Measurements from ENCODE around the gene VWA5B2. TPM values are rescaled to one million over a fixed set of nuclear protein-coding genes. Genes with fewer than 3 reads are reported as not detected.

Gene VWA5B2
- not detected for total RNA-seq
- polyA plus RNA-seq: 0.07 TPM
- long read RNA-seq, donor 1: 0 reads
- long read RNA-seq, donor 2: 0 reads
- long read RNA-seq, donor 3: 0 reads
- long read RNA-seq, donor 4: 0 reads

DNA sequence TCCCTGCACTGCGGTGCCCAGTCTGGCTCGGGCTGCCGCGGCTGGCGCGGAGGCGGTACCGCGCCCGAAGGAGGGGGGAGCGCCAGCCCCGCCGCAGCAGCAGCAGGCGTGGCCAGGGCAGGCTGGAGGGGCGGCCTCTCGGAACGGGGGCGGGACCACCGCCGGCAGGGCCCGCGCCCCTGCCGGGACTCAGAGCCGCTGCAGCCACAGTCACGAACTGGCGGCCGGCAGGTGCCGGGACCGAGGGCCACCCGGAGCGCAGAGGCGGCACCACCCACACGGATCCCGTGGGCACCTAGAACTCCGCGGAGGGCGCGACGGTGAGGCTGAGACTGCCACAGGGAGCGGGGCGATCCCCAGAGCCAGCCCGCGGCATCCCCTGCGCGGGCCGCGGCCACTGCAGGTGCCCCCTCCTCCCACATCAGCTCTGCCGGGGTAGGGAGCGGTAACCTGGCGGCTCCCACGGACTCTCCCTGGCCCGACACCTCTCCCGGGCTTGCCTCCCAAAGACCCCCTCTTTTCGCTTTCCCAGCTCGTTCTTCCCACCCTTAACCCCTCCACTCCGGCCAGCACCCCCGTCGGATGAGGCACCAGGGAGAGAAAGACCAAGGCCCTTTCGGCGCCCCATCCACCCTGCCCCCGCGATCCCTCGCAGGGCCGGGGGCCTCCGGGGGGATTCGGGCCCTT is at the start of gene VWA5B2:
Gene VWA5B2 (plus strand): TSS at position 192 of the 687 bp plus-strand sequence. CDS start 944 bp downstream, outside the sequence.
- Histone ChIP-seq H3K9me3 (ENCODE audit: control insufficient read depth, low read length) (no peaks in the 10 kb centered on the region), H3K27ac (ENCODE audit: low read length) (no peak within 1 kb of the TSS), H3K4me1 (ENCODE audit: control insufficient read depth, insufficient read depth, low read length) (no peaks in the 10 kb centered on the region), H3K4me3 (ENCODE audit: low read length) (peak within 1 kb of the TSS; percentile 50), H3K27me3 (ENCODE audit: control insufficient read depth, insufficient read depth) (no peaks in the 10 kb centered on the region)
- WGBS: under 1% methylated on average over 66 of the region's 66 CpGs
- DNase-seq (peak; percentile 70 to 87 (median 86)), ATAC-seq (peak; percentile 94 to 96)
- intact Hi-C loops (cut with DNase I): loop anchor here in 2 of 4 donors (5.0 to 10.0 kb wide), 3 partner anchors 58 to 85 kb away; partner anchors contain the start of gene PSMD2 (in 1 of the 2)

GRCh38 chr3:184180165-184180564 is 49.2 kb upstream of the VWA5B2 start:
- peak in 2 of 3 donors; percentile 0 to 29 for DNase-seq
- H3K9me3 ChIP-seq (ENCODE audit: control insufficient read depth, low read length): no peaks in the 10 kb centered on the region
- H3K27me3 ChIP-seq (ENCODE audit: control insufficient read depth, insufficient read depth): no peaks in the 10 kb centered on the region
- peaks cover 6% of the 10 kb centered on the region for H3K4me1 ChIP-seq (ENCODE audit: control insufficient read depth, insufficient read depth, low read length)
- 86% methylated on average over 6 of the region's 6 CpGs for WGBS
- ATAC-seq: no peak
- H3K27ac ChIP-seq (ENCODE audit: low read length): no peak overlapping the region
- H3K4me3 ChIP-seq (ENCODE audit: low read length): no peak overlapping the region
- intact Hi-C loops (cut with DNase I): loop anchor here in 1 of 4 donors (10.0 kb wide), 1 partner anchor 115 kb away; the partner anchor contains the start of gene PSMD2

DNA sequence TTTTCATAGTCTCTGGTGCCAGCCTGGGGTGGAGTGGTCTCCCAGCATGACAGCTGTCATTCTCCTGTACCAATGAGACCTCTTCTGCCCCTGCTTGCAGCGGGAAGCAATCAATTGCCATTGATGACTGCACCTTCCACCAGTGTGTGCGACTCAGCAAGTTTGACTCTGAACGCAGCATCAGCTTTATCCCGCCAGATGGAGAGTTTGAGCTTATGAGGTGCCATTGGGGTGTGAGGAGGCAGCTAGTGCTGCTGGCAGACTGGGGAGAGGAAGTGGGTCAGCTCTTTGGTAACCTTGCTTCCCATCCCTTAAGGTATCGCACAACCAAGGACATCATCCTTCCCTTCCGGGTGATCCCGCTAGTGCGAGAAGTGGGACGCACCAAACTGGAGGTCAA is 47.8 kb upstream of the VWA5B2 start:
- ATAC-seq (no peak), DNase-seq (peak in 2 of 3 donors; percentile 9 to 41)
- H3K9me3 ChIP-seq (ENCODE audit: control insufficient read depth, low read length): no peaks in the 10 kb centered on the region
- H3K27me3 ChIP-seq (ENCODE audit: control insufficient read depth, insufficient read depth): no peaks in the 10 kb centered on the region
- no peak overlapping the region for H3K27ac ChIP-seq (ENCODE audit: low read length)
- no peak overlapping the region for H3K4me3 ChIP-seq (ENCODE audit: low read length)
- intact Hi-C loops (cut with DNase I): loop anchor here in 1 of 4 donors (10.0 kb wide), 1 partner anchor 113 kb away; the partner anchor contains the start of gene PSMD2
- H3K4me1 ChIP-seq (ENCODE audit: control insufficient read depth, insufficient read depth, low read length): peaks cover 8% of the 10 kb centered on the region
- 94% methylated on average over 9 of the region's 9 CpGs for WGBS

DNA sequence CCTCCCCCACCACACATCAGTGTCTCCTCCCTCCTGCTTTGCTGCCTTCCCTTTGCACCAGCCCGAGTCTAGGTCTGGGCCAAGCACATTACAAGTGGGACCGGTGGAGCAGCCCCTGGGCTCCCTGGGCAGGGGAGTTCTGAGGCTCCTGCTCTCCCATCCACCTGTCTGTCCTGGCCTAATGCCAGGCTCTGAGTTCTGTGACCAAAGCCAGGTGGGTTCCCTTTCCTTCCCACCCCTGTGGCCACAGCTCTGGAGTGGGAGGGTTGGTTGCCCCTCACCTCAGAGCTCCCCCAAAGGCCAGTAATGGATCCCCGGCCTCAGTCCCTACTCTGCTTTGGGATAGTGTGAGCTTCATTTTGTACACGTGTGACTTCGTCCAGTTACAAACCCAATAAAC is 45.7 kb upstream of the VWA5B2 start:
- H3K27ac ChIP-seq (ENCODE audit: low read length): no peak overlapping the region
- ATAC-seq (no peak), DNase-seq (peak in 1 of 3 donors; percentile 43)
- peaks cover 2% of the 10 kb centered on the region for H3K4me1 ChIP-seq (ENCODE audit: control insufficient read depth, insufficient read depth, low read length)
- no peak overlapping the region for H3K4me3 ChIP-seq (ENCODE audit: low read length)
- no peaks in the 10 kb centered on the region for H3K27me3 ChIP-seq (ENCODE audit: control insufficient read depth, insufficient read depth)
- WGBS: 76% methylated on average over 5 of the region's 5 CpGs
- no peaks in the 10 kb centered on the region for H3K9me3 ChIP-seq (ENCODE audit: control insufficient read depth, low read length)
- intact Hi-C loops (cut with DNase I): loop anchor here in 1 of 4 donors (10.0 kb wide), 1 partner anchor 111 kb away; the partner anchor contains the start of gene PSMD2

GRCh38 chr3:184184546-184185230 is 44.7 kb upstream of the VWA5B2 start:
- 95% methylated on average over 18 of the region's 18 CpGs for WGBS

DNA sequence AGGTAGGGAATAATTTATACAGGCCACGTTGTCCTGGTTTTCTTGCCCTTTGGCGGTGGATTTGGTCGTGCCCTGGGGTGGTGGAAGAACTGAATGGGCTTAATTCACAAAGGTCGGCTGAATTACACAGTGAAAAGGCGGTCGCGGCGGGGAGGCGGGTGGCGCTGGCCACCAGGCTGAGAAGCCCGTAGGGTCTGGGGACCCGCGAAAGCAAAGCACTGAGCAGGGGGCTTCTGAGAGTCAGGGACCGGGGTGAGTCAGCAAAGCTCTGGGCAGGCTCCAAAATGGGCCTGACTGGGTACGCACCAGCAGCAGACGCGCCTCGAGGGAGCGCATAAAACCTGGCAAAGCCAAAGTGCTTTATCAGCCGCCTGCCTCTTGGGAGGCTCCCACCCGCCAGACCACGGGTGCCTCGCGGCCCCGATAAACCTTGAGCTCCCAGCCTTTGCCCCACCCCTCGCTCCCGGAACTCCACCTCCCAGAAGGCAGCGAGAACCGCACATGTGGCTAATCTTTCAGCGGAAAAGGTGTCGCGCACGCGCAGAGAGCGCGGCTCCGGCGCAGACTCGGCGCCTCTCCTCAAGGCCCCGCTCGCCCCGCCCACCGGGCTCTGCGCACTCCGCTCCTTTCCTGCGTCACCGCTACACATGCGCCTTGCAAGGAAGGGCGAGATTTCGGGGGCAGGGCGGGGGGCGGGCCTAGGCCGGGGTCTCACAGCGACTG is 43.8 kb upstream of the VWA5B2 start:
- WGBS: 2% methylated on average over 55 of the region's 55 CpGs
- Histone ChIP-seq H3K4me3 (ENCODE audit: low read length) (peak overlapping the region; percentile 85), H3K27ac (ENCODE audit: low read length) (peak overlapping the region; percentile 91), H3K4me1 (ENCODE audit: control insufficient read depth, insufficient read depth, low read length) (peaks cover 2% of the 10 kb centered on the region), H3K27me3 (ENCODE audit: control insufficient read depth, insufficient read depth) (no peaks in the 10 kb centered on the region), H3K9me3 (ENCODE audit: control insufficient read depth, low read length) (no peaks in the 10 kb centered on the region)
- DNase-seq (peak; percentile 100), ATAC-seq (peak; percentile 98)
- intact Hi-C loops (cut with DNase I): loop anchor here in 2 of 4 donors (5.0 to 10.0 kb wide), 2 partner anchors 38 to 109 kb away; partner anchors contain the start of gene PSMD2 (in 1 of the 2)

More at GRCh38 chr3:184184546-184185230, 44.7 kb upstream of the VWA5B2 start:
- Histone ChIP-seq H3K27me3 (ENCODE audit: control insufficient read depth, insufficient read depth) (no peaks in the 10 kb centered on the region), H3K27ac (ENCODE audit: low read length) (no peak overlapping the region), H3K9me3 (ENCODE audit: control insufficient read depth, low read length) (no peaks in the 10 kb centered on the region), H3K4me1 (ENCODE audit: control insufficient read depth, insufficient read depth, low read length) (peaks cover 2% of the 10 kb centered on the region), H3K4me3 (ENCODE audit: low read length) (no peak overlapping the region)
- intact Hi-C loops (cut with DNase I): loop anchor here in 2 of 4 donors (5.0 to 10.0 kb wide), 2 partner anchors 37 to 110 kb away; partner anchors contain the start of gene PSMD2 (in 1 of the 2)
- DNase-seq: no peak
- no peak for ATAC-seq

GRCh38 chr3:184186184-184186901 is 43.0 kb upstream of the VWA5B2 start, which contains the start of gene ABCF3:
Gene ABCF3, plus strand, starts transcription at chr3:184186199. Its CDS starts 9 bp downstream, at chr3:184186208.
- intact Hi-C loops (cut with DNase I): loop anchor here in 2 of 4 donors (5.0 to 10.0 kb wide), 2 partner anchors 39 to 108 kb away; partner anchors contain the start of gene PSMD2 (in 1 of the 2)
- H3K4me1 ChIP-seq (ENCODE audit: control insufficient read depth, insufficient read depth, low read length): peaks cover 2% of the 10 kb centered on the region
- no peaks in the 10 kb centered on the region for H3K27me3 ChIP-seq (ENCODE audit: control insufficient read depth, insufficient read depth)
- H3K27ac ChIP-seq (ENCODE audit: low read length): peak within 1 kb of the TSS; percentile 91
- peak within 1 kb of the TSS; percentile 85 for H3K4me3 ChIP-seq (ENCODE audit: low read length)
- H3K9me3 ChIP-seq (ENCODE audit: control insufficient read depth, low read length): no peaks in the 10 kb centered on the region
- ATAC-seq (peak; percentile 30 to 49), DNase-seq (peak in 2 of 3 donors; percentile 77 to 79)
- under 1% methylated on average over 45 of the region's 45 CpGs for WGBS

GRCh38 chr3:184186902-184187207 is 42.5 kb upstream of the VWA5B2 start:
- intact Hi-C loops (cut with DNase I): loop anchor here in 2 of 4 donors (5.0 to 10.0 kb wide), 2 partner anchors 40 to 108 kb away; partner anchors contain the start of gene PSMD2 (in 1 of the 2)
- peak overlapping the region; percentile 85 for H3K4me3 ChIP-seq (ENCODE audit: low read length)
- no peaks in the 10 kb centered on the region for H3K27me3 ChIP-seq (ENCODE audit: control insufficient read depth, insufficient read depth)
- WGBS: 16% methylated on average over 3 of the region's 3 CpGs
- DNase-seq: no peak
- ATAC-seq: no peak
- H3K4me1 ChIP-seq (ENCODE audit: control insufficient read depth, insufficient read depth, low read length): peaks cover 2% of the 10 kb centered on the region
- H3K27ac ChIP-seq (ENCODE audit: low read length): no peak overlapping the region
- no peaks in the 10 kb centered on the region for H3K9me3 ChIP-seq (ENCODE audit: control insufficient read depth, low read length)

DNA sequence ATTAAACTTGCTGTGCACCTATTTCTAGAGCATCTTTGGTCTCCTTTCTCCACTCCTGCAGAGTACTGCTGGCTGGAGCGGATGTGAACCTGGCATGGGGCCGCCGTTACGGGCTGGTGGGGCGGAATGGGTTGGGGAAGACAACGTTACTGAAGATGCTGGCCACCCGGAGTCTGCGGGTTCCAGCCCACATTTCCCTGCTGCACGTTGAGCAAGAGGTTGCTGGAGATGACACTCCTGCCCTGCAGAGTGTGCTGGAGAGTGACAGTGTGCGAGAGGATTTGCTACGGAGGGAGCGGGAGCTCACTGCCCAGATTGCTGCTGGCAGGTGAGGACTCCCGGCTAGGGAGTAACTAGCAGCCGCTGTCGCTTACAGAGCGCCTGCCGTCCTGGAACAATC is 41.3 kb upstream of the VWA5B2 start:
- DNase-seq (no peak), ATAC-seq (no peak)
- WGBS: 87% methylated on average over 17 of the region's 17 CpGs

More for the DNA sequence above, 41.3 kb upstream of the VWA5B2 start:
- Histone ChIP-seq H3K27me3 (ENCODE audit: control insufficient read depth, insufficient read depth) (no peaks in the 10 kb centered on the region), H3K4me3 (ENCODE audit: low read length) (no peak overlapping the region), H3K27ac (ENCODE audit: low read length) (no peak overlapping the region), H3K4me1 (ENCODE audit: control insufficient read depth, insufficient read depth, low read length) (peaks cover 2% of the 10 kb centered on the region), H3K9me3 (ENCODE audit: control insufficient read depth, low read length) (no peaks in the 10 kb centered on the region)
- intact Hi-C loops (cut with DNase I): loop anchor here in 2 of 4 donors (5.0 to 10.0 kb wide), 2 partner anchors 41 to 107 kb away; partner anchors contain the start of gene PSMD2 (in 1 of the 2)
